GM18526 (cell line): Measurements from ENCODE around the gene XYLT1.
A peak's percentile ranks its signal among the peaks of the same experiment; 100 is the strongest.

Experiments
- POLR2A ChIP-seq: IDR thresholded peaks from 3 replicates; pipeline ENCODE4 v1.6.1; 2011; ENCODE audit not compliant: insufficient read length; ENCODE audit errors: extremely low read depth

XYLT1 gene

GRCh38 chr16:17426451-17426850 lies 44.3 kb downstream of the XYLT1 start:
- no peak for TF ChIP-seq POLR2A

- no peak for TF ChIP-seq POLR2A
Observed at GRCh38 chr16:17424771-17425170, 46.0 kb downstream of the XYLT1 start.

- no peak for TF ChIP-seq POLR2A
Observed at GRCh38 chr16:17423221-17423620, 47.5 kb downstream of the XYLT1 start.

- no peak for TF ChIP-seq POLR2A
Observed at GRCh38 chr16:17420816-17421215, 49.9 kb downstream of the XYLT1 start.

- no peak for TF ChIP-seq POLR2A
Observed at GRCh38 chr16:17419266-17419665, 51.5 kb downstream of the XYLT1 start.

GRCh38 chr16:17417740-17418139 lies 53.0 kb downstream of the XYLT1 start:
- no peak for TF ChIP-seq POLR2A

GRCh38 chr16:17416461-17417311 lies 54.1 kb downstream of the XYLT1 start:
- peak; percentile 27 for TF ChIP-seq POLR2A

- no peak for TF ChIP-seq POLR2A
Observed at GRCh38 chr16:17414916-17415315, 55.8 kb downstream of the XYLT1 start.

- no peak for TF ChIP-seq POLR2A
Observed at GRCh38 chr16:17414421-17414820, 56.3 kb downstream of the XYLT1 start.

GRCh38 chr16:17413508-17413907 lies 57.3 kb downstream of the XYLT1 start:
- no peak for TF ChIP-seq POLR2A

- no peak for TF ChIP-seq POLR2A
Observed at GRCh38 chr16:17412791-17413190, 58.0 kb downstream of the XYLT1 start.

- TF ChIP-seq POLR2A: no peak
Observed at GRCh38 chr16:17412221-17412620, 58.5 kb downstream of the XYLT1 start.

GRCh38 chr16:17411263-17411662 lies 59.5 kb downstream of the XYLT1 start:
- no peak for TF ChIP-seq POLR2A

- no peak for TF ChIP-seq POLR2A
Observed at GRCh38 chr16:17409894-17410293, 60.9 kb downstream of the XYLT1 start.

- TF ChIP-seq POLR2A: no peak
Observed at GRCh38 chr16:17408955-17409441, 61.8 kb downstream of the XYLT1 start.

- no peak for TF ChIP-seq POLR2A
Observed at GRCh38 chr16:17408296-17408695, 62.5 kb downstream of the XYLT1 start.

- no peak for TF ChIP-seq POLR2A
Observed at GRCh38 chr16:17407321-17407720, 63.4 kb downstream of the XYLT1 start.
